HG02943 (cell line): ENCODE data around the gene SLC51A.
"Not testable (repeated sequence)": the region's sequence is repeated elsewhere in the genome, so short reads cannot be mapped to it uniquely, and the experiment has no call there.

ENCODE experiments used
- ATAC-seq: cut with Tn5 transposase; IDR thresholded peaks from one replicate; pipeline ENCODE4 v1.9.1; 2021; ENCODE audit warnings: mild to moderate bottlenecking, low read depth, moderate library complexity; ENCODE audit not compliant: unreplicated experiment

Gene SLC51A

GRCh38 chr3:196192524-196193051, 23.7 kb upstream of the SLC51A start:
- ATAC-seq: no peak

DNA sequence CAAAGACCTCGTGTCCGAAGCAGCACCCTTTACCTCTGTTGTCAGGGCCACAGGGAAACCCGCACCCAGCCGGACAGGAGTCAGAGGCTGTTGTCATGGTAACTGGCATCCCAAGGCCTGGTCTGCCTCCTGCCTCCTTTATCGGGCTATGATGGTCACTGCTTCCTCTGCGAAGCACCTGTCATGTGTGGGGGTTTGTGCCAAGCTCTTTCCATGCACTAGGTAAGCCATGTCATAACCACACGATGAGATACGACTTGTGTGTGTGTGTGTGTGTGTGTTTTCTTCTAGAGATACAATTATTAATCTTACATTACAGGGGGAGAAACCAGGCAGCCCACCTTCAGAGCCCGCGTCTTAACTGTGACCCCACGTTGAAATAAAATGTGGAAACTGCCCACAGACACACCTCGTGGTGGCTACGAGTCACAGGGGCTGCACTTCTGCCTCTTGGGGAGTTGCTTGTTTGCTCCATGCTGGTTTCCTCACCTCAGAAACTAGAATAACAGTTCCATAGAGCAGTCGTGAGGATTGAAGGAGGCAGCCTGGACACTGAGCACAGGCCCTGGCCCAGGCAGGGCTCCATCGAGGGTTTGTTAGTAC, 23.1 kb upstream of the SLC51A start:
- ATAC-seq: no peak

- no peak for ATAC-seq
Measured at GRCh38 chr3:196193736-196194541, 22.4 kb upstream of the SLC51A start.

GRCh38 chr3:196194542-196194915, 21.8 kb upstream of the SLC51A start:
- ATAC-seq: no peak

GRCh38 chr3:196195664-196196265, 20.6 kb upstream of the SLC51A start:
- ATAC-seq: no peak

- ATAC-seq: no peak
Measured at GRCh38 chr3:196197524-196197923, 18.8 kb upstream of the SLC51A start.

- no peak for ATAC-seq
Measured at GRCh38 chr3:196198081-196198675, 18.2 kb upstream of the SLC51A start.

DNA sequence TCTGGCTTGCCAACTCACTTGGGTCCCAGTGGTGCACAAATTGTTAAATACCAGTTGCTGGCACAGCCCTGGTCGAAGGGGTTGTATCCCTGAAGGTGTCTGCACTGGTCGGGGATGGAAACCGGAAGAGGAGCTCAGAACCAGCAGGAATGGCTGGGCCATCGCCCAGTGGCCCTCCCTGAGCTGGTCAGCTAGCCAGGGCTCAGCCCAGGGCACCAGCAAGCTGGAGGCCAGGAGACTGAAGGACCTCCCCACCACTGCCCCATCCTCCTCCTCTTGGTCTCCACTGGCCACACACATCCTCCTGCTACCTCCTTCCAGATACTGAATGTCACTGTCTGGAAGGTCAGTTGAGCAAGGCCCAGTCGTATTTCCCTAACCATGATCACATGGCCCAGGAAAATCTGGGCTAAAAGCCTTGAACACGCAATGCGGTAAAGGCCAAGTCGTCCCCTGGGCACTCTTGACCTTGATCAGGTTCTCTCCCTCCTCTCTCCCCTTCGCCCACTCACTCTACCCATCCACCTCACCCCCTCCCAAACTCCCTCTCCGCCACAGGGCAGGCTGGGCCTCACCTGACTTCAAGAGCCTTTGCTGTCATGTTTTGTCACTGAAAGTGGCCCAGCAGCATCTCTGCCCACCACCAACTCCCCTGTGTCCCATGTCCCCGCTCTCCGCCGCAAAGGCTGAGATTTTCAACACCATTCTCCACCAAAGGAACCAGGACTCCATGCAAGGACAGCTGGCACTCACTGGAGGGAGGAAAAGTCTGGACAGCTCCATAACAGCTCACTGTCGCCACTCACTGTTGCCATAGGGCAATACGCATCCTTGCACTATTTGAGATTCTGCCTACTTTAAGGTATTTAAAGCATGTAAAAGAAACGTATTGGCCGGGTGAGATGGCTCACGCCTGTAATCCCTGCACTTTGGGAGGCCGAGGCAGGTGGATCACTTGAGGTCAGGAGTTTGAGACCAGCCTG, 17.3 kb upstream of the SLC51A start:
- ATAC-seq: no peak

DNA sequence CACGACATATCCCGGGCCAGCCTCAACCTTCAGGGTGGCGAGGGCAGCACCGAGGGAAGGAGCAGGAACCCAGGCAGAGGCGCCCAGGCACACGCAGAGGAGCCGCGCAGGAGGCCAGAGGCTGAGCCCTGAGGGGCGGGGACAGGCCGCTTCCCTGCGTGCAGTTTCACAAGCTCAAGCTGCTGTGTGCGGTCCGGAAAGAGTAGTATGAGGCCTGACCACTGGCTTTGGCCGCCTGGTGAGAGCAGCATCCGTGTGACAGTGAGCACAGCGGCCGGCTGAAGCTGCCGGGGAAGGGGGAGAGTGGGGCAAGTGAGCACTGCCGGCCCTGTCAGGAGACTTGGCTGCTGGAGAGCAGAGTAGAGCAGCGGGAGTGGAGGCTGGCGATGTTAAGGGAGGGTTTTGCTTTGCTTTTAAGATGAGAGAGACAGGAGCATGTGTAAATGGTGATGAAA, 13.8 kb upstream of the SLC51A start:
- ATAC-seq: no peak

DNA sequence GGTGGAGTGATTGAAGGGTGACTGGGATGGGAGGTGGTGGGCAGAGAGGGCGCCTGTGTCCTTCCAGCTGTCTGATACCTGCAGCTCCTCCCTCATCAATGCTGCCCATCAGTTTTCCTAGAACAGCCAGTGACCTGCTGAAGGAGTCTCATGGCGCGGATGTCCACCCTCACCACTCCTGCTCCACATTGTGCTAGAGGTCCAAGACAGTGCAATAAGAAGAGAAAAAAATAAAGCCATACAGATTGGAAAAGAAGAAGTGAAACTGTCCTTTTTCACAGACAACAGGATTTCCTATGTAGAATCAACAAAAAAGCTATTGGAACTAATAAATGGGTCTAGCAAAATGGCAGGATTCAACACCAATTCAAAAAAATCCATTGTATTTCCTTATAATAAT, 12.5 kb upstream of the SLC51A start:
- no peak for ATAC-seq

DNA sequence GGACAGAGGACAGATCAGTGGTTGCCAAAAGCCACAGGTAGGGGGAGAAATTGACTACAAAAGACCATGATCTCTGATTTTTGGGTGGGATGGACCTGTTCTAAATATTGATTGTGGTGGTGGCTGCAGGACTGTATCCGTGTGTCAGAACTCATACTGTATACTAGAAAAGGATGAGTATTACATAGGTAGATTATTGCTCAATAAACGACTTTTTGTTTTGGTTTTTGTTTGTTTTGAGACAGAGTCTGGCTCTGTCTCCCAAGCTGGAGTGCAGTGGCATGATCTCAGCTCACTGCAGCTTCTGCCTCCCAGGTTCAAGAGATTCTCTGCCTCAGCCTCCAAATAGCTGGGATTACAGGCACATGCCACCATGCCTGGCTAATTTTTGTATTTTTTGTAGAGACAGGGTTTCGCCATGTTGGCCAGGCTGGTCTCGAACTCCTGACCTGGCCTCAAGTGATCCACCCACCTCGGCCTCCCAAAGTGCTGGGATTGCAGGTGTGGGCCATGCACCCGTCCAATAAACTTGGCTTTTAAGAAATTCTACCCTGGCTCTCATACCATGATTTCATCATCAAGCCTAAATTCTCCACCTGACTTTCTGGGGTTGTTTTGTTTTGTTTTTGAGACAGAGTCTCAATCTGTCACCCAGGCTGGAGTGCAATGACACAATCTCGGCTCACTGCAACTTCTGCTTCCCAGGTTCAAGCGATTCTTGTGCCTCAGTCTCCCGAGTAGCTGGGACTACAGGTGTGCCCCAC, 10.7 kb upstream of the SLC51A start:
- ATAC-seq: not testable (repeated sequence)

- no peak for ATAC-seq
Measured at GRCh38 chr3:196207159-196207832, 9.0 kb upstream of the SLC51A start.

GRCh38 chr3:196207833-196208607, 8.3 kb upstream of the SLC51A start:
- no peak for ATAC-seq

DNA sequence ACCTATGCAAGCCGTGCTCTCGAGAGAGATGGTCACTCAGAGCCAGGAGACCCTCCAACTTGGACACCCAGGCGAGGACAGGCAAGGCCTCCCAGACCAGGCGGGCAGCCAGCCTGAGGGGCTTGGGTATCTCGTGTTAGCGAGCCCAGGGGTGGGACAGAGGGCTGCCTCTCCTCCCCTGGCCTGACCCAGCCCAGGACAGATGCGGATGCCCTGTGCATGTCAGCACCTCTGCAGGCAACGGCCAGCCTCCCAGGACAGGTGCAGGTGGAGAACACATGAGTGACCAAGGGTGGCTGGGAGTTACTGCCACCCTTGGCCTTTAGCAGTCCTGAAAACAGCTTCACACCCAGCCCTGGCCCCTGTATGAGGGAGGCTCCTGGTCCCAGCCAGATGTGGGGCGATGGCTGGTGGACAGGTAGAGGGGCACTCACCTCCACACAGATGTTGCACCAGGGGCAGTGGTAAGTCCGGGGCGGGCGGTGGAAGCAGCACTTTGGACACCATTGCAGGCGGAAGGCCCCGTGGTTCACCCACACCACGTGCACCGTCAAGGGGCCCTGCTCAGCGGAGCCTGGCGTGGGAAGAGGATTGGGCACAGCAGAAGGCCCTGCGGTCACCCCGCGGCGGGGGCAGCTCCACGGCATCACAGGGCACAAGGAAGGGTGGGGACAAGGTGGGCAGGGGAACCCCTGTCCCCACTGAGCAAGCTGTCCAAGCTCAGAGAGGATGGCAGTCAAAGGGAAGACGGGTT, 7.2 kb upstream of the SLC51A start:
- no peak for ATAC-seq

GRCh38 chr3:196209944-196210672, 6.2 kb upstream of the SLC51A start:
- ATAC-seq: not testable (repeated sequence)
